Motor neuron (in vitro differentiated cells): ENCODE results near the gene KREMEN2. TPM values are rescaled to one million over a fixed set of nuclear protein-coding genes. Genes with fewer than 3 reads are reported as not detected.

Experiments used
- ATAC-seq, 8 experiments: fragments of 200-7000 bp; cut with Tn5 transposase; replicated peaks in 6 of 8; 2 replicates each; pipeline ENCODE4 v1.8.0; 2021; ENCODE audit warnings: mild to moderate bottlenecking in 8 of 8, moderate library complexity in 8 of 8
- H3K27ac ChIP-seq, 2 donors: fragments of 250-450 bp; sonication (Bioruptor Pico); 2 replicates each; pipeline ENCODE4 v1.9.0; 2021; ENCODE audit warnings: antibody characterized with exemption in 2 of 2, mild to moderate bottlenecking in 2 of 2, moderate library complexity in 1 of 2
- H3K4me1 ChIP-seq, 2 donors: fragments of 250-450 bp; sonication (Bioruptor Pico); replicated peaks in 1 of 2; 2 replicates each; pipeline ENCODE4 v1.6.1; 2021; ENCODE audit warnings: antibody characterized with exemption in 2 of 2, mild to moderate bottlenecking in 2 of 2, moderate library complexity in 1 of 2
- H3K4me3 ChIP-seq, 5 donors: fragments of 250-450 bp; sonication (Bioruptor Pico); 2 replicates each; pipeline ENCODE4 v1.9.0; 2021; ENCODE audit warnings: antibody characterized with exemption in 5 of 5, mild to moderate bottlenecking in 5 of 5, moderate library complexity in 4 of 5
- WGBS, 10 experiments: fragments of 450-650 bp; shearing (Covaris generic); methylation state at CpG; one replicate each; pipeline ENCODE4 v1.0.0; 2022; 5-methylcytosine and 5-hydroxymethylcytosine counted together
- in situ Hi-C, 9 experiments: fragments of 400-800 bp; cut with MboI; loops; one replicate each; pipeline ENCODE4 v1.15.0; 2021; ENCODE audit warnings: low sequenced_read_pairs in 9 of 9, low pct_unique_long_range_greater_than_20kb in 2 of 9; ENCODE audit not compliant: unreplicated experiment in 9 of 9
- total RNA-seq, 8 experiments: library from RNA; unstranded; fragments of 300-600 nt; gene quantifications; 2 replicates each; pipeline versions ENCODE4 v1.2.3 to v1.2.4, GENCODE V29; 2022

KREMEN2 gene
- total RNA-seq, 8 experiments from 2014 or later = 0.36 to 5.3 (median 1.6) TPM

DNA sequence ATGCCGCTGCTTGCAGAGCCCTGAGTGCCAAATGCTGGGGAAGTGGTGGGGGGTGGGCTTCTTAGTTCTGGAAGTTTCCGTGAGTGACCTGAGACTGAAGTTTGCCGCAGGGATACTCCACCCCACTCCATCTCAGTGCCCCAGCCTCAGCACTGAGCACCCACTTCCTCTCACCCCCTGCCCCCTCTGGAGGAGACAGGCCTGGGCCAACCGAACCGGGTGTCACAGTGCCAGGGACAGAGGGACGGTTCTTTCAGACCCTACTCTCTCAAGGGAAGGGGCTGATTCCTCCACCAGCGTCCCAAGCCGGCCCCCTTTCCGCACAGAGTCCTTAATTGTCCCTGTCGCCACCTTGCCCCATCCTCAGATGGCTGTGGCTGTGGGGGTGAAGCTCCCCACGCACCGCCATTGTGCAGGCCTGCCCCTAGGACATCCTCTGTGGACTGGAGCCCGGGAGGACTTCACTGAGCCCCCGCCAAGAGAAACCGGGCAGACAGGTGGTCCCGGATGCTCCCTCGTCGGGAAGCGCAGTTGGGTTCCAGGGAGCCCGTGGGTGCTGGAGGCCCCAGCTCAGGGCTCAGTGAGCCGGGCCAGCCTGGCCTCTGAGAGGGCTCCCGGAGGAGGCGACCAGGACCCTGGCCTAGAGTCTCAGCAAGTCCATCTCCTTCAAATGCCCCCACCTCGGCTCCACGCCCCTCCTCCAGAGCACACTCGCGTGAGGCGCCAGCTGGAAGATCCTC, 1.6 kb upstream of the KREMEN2 start:
- in situ Hi-C loops = no loop called here
- Histone ChIP-seq H3K4me1 (peaks cover 6 to 11% of the 10 kb centered on the region in 2 donors), H3K27ac (peak overlapping the region in 1 of 2 donors; percentile 15), H3K4me3 (no peak overlapping the region)
- WGBS, 10 experiments = 100% methylated on average over 2 of the region's 28 CpGs; no CpG with 5 or more reads in 9 of the 10 experiments
- peak in 2 of 8 experiments; percentile 1 to 3 for ATAC-seq

DNA sequence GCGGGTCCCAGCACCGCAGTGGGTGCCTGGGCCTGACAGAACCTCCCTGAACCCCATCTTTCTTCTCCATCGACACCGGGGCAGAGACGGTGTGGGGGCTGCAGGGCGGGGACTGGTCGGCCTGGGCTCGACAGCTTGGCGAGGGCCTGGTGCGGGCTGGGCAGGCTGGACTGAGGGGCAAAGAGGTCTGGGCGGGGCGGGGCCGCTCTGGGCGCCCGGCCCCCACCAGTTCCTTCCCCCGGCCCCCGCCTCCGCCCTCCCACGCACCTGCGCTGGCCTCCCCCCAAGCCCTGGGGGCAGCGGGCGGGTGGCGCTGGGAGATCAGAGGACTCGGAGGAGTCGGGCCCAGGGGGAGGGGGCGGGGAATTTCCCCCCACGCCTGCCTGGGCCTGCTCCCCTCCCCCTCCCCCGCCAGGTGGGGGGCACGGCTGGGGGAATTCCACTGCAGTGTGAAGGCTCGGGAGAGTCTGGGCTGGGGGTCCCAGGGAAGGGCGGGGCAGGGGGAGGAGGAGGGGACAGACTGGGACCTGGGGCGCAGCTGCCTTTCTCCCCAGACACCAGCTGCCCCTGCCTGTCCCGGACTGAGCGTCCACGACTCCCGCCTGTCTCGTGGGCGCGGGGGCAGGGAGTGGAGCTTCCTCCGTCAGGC, 877 bp upstream of the KREMEN2 start:
- Histone ChIP-seq H3K27ac (peak overlapping the region in 1 of 2 donors; percentile 15), H3K4me1 (peaks cover 6 to 12% of the 10 kb centered on the region in 2 donors), H3K4me3 (peak overlapping the region; percentile 26 to 42 (median 36))
- WGBS, 10 experiments = 0% methylated on average over 1 of the region's 40 CpGs; no CpG with 5 or more reads in 9 of the 10 experiments
- peak in 4 of 8 experiments; percentile 16 to 28 (median 18) for ATAC-seq
- in situ Hi-C loops = no loop called here

DNA sequence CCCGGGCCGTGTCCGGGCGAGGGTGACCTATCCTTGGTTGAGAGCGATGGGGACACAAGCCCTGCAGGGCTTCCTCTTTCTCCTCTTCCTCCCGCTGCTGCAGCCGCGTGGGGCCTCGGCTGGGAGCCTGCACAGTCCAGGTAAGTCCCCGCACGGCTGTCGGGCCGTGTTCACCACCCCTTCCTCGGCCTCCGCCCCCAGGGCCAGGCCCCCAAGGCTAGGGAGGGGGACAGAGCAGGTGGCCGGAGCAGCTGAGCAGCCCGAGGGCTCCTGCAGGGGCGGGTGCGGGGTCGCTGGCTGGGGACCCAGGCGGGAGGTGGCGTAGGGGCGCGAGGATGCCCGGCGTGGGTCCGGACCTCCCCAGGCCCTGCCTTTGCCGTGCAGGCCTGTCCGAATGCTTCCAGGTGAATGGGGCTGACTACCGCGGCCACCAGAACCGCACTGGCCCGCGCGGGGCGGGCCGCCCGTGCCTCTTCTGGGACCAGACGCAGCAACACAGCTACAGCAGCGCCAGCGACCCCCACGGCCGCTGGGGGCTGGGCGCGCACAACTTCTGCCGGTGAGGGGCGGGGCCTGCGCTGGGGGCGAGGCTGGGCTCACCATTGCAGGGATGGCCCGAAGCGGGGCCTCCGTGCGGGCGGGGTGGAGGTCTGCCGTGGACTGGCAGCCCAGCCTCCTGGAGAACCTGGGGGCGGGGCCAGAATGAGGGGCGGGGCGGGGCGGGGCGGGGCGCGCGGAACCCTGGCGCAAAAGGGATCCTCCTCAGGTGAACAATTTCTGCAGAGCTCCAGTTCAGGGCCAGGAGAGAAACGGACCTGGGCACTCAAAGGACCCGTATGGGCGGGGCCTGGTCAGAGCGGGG, 631 bp downstream of the KREMEN2 start:
- peaks cover 6 to 16% of the 10 kb centered on the region in 2 donors for H3K4me1 ChIP-seq
- ATAC-seq = peak in 7 of 8 experiments; percentile 1 to 42 (median 32)
- no CpG with 5 or more reads among the region's 68 CpGs for WGBS, 10 experiments
- H3K4me3 ChIP-seq = peak overlapping the region; percentile 26 to 42 (median 36)
- peak overlapping the region in 1 of 2 donors; percentile 4 for H3K27ac ChIP-seq
- in situ Hi-C loops = no loop called here

DNA sequence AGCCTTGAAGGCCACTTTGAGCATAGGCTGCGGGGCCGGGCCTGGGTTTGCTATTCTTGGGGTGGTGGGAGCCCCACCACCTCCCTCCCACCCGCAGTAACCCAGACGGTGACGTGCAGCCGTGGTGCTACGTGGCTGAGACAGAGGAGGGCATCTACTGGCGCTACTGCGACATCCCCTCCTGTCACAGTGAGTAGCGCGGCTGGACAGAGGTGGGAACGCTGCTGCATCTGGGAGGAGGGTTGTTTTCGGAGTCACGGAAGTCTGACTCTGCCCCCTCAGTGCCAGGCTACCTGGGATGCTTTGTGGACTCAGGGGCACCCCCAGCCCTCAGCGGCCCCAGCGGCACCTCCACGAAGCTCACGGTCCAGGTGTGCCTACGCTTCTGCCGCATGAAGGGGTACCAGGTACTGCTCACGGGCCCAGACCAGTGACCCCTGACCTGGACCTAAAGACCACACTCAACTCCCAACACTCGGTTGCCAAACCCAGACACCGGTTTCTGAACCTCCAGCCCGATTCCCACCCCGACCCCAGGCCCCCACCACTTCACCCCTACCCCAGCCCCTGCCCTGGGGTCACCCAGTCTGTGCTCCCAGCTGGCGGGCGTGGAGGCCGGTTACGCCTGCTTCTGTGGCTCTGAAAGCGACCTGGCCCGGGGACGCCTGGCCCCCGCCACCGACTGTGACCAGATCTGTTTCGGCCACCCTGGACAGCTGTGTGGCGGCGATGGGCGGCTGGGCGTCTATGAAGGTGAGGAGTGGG, 2.1 kb downstream of the KREMEN2 start:
- in situ Hi-C loops = no loop called here
- 29 to 88% (median 81%) methylated on average over 4 to 8 of the region's 39 CpGs; no CpG with 5 or more reads in 7 of the 10 experiments for WGBS, 10 experiments
- Histone ChIP-seq H3K4me1 (peaks cover 14 to 24% of the 10 kb centered on the region in 2 donors), H3K4me3 (no peak overlapping the region), H3K27ac (no peak overlapping the region)
- no peak for ATAC-seq

DNA sequence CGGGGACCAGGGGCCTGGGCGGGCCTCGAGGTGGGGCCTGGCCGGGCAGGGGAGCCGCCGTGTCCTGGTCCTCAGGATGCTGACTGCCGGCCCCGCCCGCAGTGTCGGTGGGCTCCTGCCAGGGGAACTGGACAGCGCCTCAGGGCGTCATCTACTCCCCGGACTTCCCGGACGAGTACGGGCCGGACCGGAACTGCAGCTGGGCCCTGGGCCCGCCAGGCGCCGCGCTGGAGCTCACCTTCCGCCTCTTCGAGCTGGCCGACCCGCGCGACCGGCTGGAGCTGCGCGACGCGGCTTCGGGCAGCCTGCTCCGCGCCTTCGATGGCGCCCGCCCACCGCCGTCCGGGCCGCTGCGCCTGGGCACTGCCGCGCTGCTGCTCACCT, 2.7 kb downstream of the KREMEN2 start:
- H3K27ac ChIP-seq = no peak overlapping the region
- H3K4me3 ChIP-seq = no peak overlapping the region
- WGBS, 10 experiments = no CpG with 5 or more reads among the region's 46 CpGs
- peaks cover 14 to 24% of the 10 kb centered on the region in 2 donors for H3K4me1 ChIP-seq
- ATAC-seq = no peak
- in situ Hi-C loops = no loop called here

DNA sequence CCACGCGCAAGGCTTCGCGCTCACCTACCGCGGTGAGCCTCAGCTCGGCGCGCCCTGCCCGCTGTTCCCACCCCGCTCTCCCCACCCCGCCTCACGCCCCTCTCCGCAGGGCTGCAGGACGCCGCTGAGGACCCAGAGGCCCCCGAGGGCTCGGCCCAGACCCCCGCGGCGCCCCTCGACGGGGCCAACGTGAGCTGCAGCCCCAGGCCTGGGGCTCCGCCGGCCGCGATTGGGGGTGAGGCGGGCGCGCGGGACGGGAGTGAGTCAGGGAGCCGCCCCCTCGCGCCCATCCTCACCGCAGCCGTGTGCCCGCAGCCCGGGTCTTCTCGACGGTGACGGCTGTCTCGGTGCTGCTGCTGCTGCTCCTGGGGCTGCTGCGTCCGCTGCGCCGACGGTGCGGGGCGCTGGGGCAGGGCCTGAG, 3.1 kb downstream of the KREMEN2 start:
- no peak overlapping the region for H3K4me3 ChIP-seq
- in situ Hi-C loops = no loop called here
- no peak overlapping the region for H3K27ac ChIP-seq
- H3K4me1 ChIP-seq = peaks cover 14 to 24% of the 10 kb centered on the region in 2 donors
- no CpG with 5 or more reads among the region's 51 CpGs for WGBS, 10 experiments
- ATAC-seq = no peak

DNA sequence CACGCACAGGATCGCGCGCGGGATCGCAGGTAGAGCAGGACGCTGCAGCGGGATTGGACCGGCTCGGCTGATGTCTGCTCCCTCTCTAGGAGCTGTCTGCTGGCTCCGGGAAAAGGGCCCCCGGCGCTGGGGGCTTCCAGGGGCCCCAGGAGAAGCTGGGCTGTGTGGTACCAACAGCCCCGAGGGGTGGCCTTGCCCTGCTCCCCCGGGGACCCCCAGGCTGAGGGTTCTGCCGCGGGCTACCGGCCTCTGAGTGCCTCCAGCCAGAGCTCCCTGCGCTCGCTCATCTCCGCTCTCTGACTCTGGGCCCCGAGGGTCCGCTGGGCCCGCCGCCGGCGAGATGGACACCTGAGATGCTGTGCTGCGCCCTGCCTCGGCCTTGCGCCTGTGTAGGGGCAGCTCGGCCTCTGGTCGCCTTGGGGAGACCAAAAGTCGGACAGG, 3.7 kb downstream of the KREMEN2 start:
- in situ Hi-C loops = no loop called here
- H3K4me3 ChIP-seq = no peak overlapping the region
- ATAC-seq = no peak
- WGBS, 10 experiments = 71% methylated on average over 15 of the region's 33 CpGs; no CpG with 5 or more reads in 9 of the 10 experiments
- no peak overlapping the region for H3K27ac ChIP-seq
- H3K4me1 ChIP-seq = peaks cover 14 to 22% of the 10 kb centered on the region in 2 donors

DNA sequence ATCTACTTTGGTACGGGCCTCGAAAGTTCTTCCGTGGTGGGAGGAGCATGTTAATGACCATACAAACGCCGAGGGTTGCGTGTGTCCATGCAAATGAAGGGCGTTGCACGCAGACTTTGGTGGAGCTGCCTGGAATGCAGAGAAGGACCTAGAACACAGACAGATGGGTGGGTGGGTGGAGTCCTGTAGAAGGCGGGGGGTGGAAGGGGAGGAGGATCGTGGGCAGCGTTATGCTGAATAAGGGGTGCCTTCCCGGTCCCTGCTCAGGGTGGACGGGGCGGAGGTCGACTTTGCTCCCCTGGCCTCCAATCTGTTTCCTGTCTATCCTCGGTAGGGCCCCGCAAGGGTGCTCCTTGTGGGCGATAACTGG, 4.3 kb downstream of the KREMEN2 start:
- 0 to 35% (median 2%) methylated on average over 1 to 9 of the region's 18 CpGs; no CpG with 5 or more reads in 5 of the 10 experiments for WGBS, 10 experiments
- ATAC-seq = peak in 3 of 8 experiments; percentile 35 to 49 (median 48)
- peak overlapping the region; percentile 50 to 97 (median 84) for H3K4me3 ChIP-seq
- in situ Hi-C loops = no loop called here
- H3K4me1 ChIP-seq = peaks cover 10 to 16% of the 10 kb centered on the region in 2 donors
- H3K27ac ChIP-seq = no peak overlapping the region

DNA sequence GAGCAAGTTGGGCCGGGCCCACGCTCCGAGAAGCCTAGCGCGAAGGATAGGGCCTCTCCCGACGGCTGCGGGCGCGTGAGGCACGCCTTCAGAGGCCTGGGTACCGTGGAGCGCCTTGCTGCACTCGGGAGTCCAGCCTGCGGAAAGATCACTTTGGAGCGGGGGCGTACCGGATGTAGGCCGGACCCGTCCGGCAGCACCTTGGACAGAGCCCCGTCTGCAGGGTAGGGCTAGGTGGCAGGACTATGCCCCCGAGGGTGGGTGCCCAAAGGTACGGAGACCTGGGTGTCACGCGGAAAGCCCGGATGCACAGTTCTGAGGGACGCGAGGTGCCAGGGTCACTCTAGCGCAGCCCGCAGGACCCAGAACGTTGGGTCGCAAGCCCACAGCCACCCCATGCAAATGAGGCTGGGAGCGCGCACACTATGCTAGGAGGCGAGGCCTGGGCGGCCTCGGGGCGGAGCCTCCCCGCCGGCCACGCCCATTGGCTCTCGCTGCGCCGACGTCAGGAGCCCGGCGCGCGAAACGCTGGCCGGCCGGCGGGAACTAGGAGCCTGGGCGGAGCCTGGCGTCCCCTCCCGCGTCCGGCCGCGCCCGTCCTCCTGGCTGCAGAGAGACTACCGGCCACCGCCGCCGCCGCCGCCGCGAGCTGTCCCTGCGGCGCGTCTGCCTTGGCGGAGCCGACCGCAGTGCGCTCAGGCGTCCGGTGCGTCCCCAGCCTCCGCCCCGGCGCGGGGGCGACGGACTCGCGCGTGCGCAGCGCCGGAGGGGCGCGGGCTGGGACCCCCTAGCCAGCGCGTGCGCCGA, 4.9 kb downstream of the KREMEN2 start, which contains the start of gene PAQR4:
PAQR4 (plus strand) TSS at position 611 of the 807 bp plus-strand sequence. CDS start 327 bp downstream, outside the sequence.
- peak; percentile 72 to 82 (median 76) for ATAC-seq
- in situ Hi-C loops = no loop called here
- WGBS, 10 experiments = 0 to 7% (median 0%) methylated on average over 1 to 6 of the region's 98 CpGs; no CpG with 5 or more reads in 5 of the 10 experiments
- Histone ChIP-seq H3K4me1 (peaks cover 8 to 16% of the 10 kb centered on the region in 2 donors), H3K27ac (peak within 1 kb of the TSS; percentile 44 to 66), H3K4me3 (peak within 1 kb of the TSS; percentile 50 to 97 (median 84))

DNA sequence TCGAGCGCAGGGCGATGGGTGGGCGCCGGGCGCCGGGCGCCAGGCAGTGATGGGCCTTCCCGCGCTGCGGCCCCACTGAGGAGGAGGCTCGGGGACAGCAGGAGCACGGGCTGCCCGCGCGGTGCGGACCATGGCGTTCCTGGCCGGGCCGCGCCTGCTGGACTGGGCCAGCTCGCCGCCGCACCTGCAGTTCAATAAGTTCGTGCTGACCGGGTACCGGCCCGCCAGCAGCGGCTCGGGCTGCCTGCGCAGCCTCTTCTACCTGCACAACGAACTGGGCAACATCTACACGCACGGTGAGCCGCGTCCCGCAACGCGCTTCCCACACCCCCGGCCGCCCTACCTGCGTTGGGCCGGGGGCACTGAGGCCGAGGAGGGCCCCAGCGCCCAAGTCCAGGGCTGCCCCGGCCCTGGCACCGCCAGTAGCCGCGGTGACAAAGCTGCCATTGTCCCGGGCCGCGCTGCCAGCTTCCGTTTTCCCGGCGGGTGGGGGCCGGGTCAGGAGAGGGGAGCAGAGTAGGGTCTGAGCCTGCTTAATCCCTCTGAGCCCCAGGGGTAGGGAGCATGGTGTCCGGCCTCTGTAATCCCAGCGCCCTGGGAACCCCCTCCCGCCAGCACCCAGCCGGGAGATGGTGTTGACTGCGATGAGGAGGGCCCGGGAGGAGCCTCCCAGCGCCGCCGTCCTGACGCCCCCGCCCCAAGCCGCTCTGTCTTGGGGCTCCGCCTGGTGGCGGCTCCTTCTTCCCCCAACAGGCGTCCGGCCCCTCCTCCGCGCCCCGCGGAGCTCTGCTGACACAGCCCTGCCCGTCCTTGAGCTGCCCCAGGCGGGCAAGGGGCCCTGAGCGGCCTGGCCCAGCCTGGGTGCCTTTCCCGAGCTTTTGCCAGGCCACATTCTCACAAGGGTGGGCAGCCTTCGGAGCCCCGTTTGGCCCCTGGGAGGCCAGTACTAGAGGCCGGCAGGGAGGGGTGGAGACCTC, 5.8 kb downstream of the KREMEN2 start:
- in situ Hi-C loops = no loop called here
- peaks cover 8 to 16% of the 10 kb centered on the region in 2 donors for H3K4me1 ChIP-seq
- 0 to 9% (median 0%) methylated on average over 1 to 15 of the region's 83 CpGs; no CpG with 5 or more reads in 4 of the 10 experiments for WGBS, 10 experiments
- H3K4me3 ChIP-seq = peak overlapping the region; percentile 50 to 97 (median 84)
- peak; percentile 1 to 36 (median 8) for ATAC-seq
- H3K27ac ChIP-seq = peak overlapping the region; percentile 44 to 66
